ENCODE data around the gene GSTT4.
"Not testable (repeated sequence)": the region's sequence is repeated elsewhere in the genome, so short reads cannot be mapped to it uniquely, and the experiment has no call there.

Gene GSTT4

GRCh38 chr22:23986089-23986488 is 19.2 kb downstream of the GSTT4 start:
- DNase-seq: not testable (repeated sequence)

DNA sequence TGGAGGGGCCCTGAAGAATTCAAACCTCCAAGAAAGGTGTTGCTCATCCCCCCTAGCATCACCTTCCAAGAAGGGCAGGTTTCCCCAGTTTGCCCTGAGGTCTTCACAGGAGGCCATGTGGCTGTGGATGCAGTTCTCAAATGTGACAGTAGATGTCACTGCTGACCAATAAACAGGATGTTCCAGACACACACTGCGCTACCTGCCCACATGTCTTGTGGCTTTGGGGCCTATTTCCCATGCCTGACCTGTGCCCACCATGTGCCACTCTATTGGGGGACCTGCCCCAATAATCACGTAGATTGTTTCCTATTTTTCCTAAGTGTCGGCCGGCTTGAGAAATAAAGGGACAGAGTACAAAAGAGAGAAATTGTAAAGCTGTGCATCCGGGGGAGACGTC is 20.8 kb downstream of the GSTT4 start:
- peak in 1 of 2 experiments; percentile 42 for DNase-seq

GRCh38 chr22:23980567-23980966 is 24.7 kb downstream of the GSTT4 start:
- not testable (repeated sequence) for DNase-seq

- not testable (repeated sequence) for DNase-seq
Measured at GRCh38 chr22:23979557-23980240, 25.6 kb downstream of the GSTT4 start, which contains the start of gene GSTT2. TSS of gene GSTT2 (plus strand) at chr22:23980134.

DNA sequence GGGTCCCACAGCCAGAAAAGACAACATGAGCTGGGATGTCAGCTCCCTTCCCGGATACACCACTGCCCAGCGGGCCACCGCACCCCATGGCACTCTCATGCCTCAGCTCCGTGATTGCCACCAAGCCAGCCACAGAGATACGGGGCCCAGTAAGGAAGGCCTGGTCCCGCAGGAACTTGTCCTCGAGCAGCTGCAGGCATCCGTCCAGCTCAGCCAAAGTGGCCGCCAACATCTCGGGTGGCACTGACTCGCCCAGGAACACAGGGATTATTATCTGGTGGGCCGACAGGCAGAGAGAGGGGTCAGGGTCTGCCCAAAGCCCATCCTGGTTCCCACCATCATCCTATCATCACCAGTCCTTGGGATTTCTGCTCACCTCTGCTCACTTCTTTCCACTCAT is 27.9 kb downstream of the GSTT4 start:
- DNase-seq: not testable (repeated sequence)

DNA sequence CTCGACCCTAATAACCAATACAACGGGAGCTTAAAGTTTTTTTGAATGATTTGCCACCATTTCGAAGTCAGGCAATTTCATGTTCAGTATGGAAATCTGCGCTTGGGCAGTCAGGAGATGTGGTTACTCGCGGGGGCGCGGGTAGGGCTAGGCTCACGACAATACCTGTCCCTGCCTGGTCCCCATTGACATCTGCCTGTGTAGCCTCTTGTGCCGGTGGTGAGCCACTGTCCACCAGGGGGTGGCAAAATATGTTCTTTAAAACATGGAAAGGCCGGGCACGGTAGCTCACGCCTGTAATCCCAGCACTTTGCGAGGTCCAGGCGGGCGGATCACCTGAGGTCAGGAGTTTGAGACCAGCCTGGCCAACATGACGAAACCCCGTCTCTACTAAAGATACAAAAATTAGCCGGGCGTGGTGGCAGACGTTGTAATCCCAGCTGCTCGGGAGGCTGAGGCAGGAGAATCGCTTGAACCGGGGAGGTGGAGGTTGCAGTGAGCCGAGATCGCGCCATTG is 30.4 kb downstream of the GSTT4 start:
- not testable (repeated sequence) for DNase-seq

GRCh38 chr22:23974345-23974744 is 30.9 kb downstream of the GSTT4 start, which contains the start of gene DDT:
TSS of gene DDT (minus strand) at chr22:23974441. CDS start at chr22:23974414, 27 bp downstream.
- DNase-seq: not testable (repeated sequence)

DNA sequence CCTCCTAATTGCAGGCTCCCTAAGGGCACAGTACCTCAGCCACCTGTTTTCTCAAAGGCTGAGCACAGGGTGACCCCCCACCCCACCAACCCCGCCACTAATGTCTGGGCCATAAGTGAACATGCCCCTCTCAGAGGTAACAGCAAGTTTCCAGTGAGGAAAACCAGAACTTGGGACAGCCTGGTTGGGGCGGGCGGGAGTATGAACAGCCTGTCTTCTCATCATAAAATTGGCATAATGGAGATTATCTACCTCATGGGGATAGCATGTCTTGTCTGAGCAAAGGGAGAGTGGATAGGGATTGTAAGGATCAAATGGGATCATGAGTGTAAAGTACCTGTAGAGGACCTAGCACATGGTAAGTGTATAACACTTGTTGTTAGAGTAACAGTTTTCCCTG is 33.3 kb downstream of the GSTT4 start:
- not testable (repeated sequence) for DNase-seq

GRCh38 chr22:23970816-23971486 is 34.3 kb downstream of the GSTT4 start:
- no peak for DNase-seq

- no peak for DNase-seq
Measured at GRCh38 chr22:23970201-23970641, 35.0 kb downstream of the GSTT4 start.

GRCh38 chr22:23969071-23969470 is 36.2 kb downstream of the GSTT4 start:
- DNase-seq: no peak

DNA sequence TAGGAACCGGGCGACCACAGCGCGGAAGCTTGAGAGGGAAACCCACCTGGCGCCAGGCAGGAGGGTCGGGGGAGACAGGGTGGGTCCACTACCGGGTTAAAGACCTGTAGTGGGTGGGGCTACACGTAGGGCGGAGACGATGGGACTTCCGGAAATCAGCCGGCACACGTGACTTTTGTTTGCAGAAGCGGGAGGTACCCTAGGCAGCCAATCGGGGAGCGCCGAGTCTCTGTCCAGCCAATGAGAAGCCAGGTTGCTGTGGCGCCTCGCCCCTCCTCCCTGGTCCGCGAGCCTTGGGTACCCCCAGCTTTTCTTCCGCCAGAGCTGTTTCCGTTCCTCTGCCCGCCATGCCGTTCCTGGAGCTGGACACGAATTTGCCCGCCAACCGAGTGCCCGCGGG is 38.7 kb downstream of the GSTT4 start, which contains the start of gene DDTL:
TSS of gene DDTL (plus strand) at position 321 of the 400 bp plus-strand sequence. CDS start at position 348, 27 bp downstream.
- not testable (repeated sequence) for DNase-seq

GRCh38 chr22:23966094-23966493 is 39.2 kb downstream of the GSTT4 start:
- not testable (repeated sequence) for DNase-seq

DNA sequence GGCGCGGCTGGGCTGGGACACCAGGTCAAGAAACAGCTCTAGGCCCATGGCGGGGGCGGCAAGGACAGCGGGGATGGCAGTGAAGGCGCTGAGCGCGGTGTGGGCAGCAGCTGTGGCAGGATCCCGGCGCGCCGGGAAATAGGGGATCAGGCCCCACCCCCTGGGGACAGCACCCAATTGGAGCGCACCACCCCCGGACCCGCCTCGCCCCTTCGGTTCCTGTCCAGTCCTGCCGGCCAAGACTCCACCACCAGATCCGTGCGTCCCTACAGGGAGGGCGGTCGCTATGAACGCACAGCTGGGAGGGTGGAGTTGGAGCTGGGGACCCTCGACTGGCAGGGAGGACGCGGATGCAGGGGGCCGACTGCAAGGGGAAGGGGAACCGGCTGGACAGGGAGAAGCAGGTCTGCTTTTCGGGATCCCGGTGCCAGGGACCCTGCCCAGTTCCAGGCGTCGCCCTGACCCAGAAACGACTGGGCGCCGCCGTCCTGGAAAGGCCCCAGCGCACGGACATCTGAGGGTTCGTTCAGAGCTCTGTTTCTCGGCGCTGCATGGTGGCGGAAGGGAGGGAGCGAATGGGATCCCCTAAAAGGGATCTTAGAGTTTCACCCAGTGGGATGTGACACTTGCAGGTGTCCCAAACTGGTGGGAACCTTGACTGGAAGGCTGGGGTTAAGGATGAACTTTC is 44.0 kb downstream of the GSTT4 start, which contains the start of gene GSTT2B:
TSS of gene GSTT2B (minus strand) at position 112 of the 688 bp plus-strand sequence. CDS start at position 48, 64 bp downstream.
- not testable (repeated sequence) for DNase-seq

DNA sequence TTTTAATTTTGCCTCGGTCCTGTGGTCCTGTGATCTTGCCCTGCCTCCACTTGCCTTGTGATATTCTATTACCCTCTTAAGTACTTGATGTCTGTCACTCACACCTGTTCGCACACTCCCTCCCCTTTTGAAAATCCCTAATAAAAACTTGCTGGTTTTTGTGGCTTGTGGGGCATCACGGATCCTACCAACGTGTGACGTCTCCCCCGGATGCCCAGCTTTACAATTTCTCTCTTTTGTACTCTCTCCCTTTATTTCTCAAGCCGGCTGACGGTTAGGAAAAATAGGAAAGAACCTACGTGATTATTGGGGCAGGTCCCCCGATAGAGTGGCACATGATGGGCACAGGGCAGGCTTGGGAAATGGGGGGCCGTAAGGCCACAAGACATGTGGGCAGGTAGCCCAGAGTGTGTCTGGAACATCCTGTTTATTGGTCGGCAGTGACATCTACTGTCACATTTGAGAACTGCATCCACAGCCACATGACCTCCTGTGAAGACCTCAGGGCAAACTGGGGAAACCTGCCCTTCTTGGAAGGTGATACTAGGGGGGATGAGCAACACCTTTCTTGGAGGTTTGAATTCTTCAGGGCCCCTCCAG is 48.9 kb downstream of the GSTT4 start:
- DNase-seq: peak; percentile 3 to 57

DNA sequence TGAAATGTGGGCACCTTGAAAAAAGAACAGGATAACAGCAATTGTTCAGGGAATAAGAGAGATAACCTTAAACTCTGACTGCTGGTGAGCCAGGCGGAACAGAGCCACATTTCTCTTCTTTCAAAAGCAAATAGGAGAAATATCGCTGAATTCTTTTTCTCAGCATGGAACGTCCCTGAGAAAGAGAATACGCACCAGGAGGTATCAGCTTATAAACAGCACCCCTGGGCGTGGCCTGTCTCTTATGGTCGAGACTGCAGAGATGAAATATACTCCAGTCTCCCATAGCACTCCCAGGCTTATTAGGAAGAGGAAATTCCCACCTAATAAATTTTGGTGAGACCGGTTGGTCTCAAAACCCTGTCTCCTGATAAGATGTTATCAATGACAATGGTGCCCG is 49.4 kb downstream of the GSTT4 start:
- DNase-seq: not testable (repeated sequence)

DNA sequence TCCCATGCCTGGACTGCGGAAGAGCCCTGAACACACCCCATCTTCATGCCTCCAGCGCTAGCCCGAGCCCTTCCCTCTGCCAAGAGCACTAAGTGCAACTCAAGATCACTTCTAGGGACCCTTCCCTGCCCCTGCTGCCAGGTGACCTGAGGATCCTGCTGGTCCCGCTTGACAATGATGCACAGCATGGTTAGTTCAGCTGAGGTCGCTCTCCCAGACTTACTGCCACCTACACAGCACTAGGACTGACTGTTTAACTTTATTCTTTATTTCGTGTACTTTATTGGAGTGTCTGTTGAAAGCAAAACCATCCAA is 50.3 kb downstream of the GSTT4 start:
- DNase-seq: not testable (repeated sequence)

GRCh38 chr22:23954193-23954990 is 50.9 kb downstream of the GSTT4 start:
- not testable (repeated sequence) for DNase-seq

- not testable (repeated sequence) for DNase-seq
Measured at GRCh38 chr22:23953485-23953884, 51.8 kb downstream of the GSTT4 start.

GRCh38 chr22:23952794-23953405 is 52.4 kb downstream of the GSTT4 start:
- not testable (repeated sequence) for DNase-seq

- not testable (repeated sequence) for DNase-seq
Measured at GRCh38 chr22:23951383-23951782, 53.9 kb downstream of the GSTT4 start.

Measured in NCI-H526 (cell line).